Spinal cord (tissue), 10 donors: ENCODE measurements around the gene ADAMTSL1. TPM values are rescaled to one million over a fixed set of nuclear protein-coding genes. Genes with fewer than 3 reads are reported as not detected.

Source experiments
- DNase-seq, 6 donors: peaks; one replicate each; pipeline versions ENCODE4 v3.0.0 to v3.0.0-alpha.2; 2013 to 2015; ENCODE audit warnings: low spot score in 6 of 6, low read depth in 4 of 6
- H3K27ac ChIP-seq: one replicate; pipeline ENCODE4 v1.5.1; 2013; ENCODE audit warnings: low read depth, low read length, control low read depth
- H3K27me3 ChIP-seq: one replicate; pipeline ENCODE4 v1.6.1; 2013; ENCODE audit warnings: low read length; ENCODE audit not compliant: control insufficient read depth, insufficient read depth
- H3K36me3 ChIP-seq: one replicate; pipeline ENCODE4 v1.6.1; 2013; ENCODE audit warnings: low read length; ENCODE audit not compliant: control insufficient read depth, insufficient read depth
- H3K4me1 ChIP-seq: one replicate; pipeline ENCODE4 v1.6.1; 2013; ENCODE audit warnings: low read length; ENCODE audit not compliant: control insufficient read depth, insufficient read depth
- H3K4me3 ChIP-seq: one replicate; pipeline ENCODE4 v1.5.1; 2013; ENCODE audit warnings: low read depth, low read length, control low read depth
- H3K9me3 ChIP-seq: one replicate; pipeline ENCODE4 v1.6.1; 2013; ENCODE audit warnings: low read length; ENCODE audit not compliant: control insufficient read depth, insufficient read depth
- WGBS: methylation state at CpG from one replicate; pipeline ENCODE4 v1.1.5; 2013; ENCODE audit warnings: missing lambda C conversion rate; ENCODE audit not compliant: insufficient coverage; 5-methylcytosine and 5-hydroxymethylcytosine counted together
- polyA plus RNA-seq, 2 donors: library from polyadenylated mRNA; unstranded; fragments of 120-200 nt; gene quantifications; one replicate each; pipeline ENCODE4 v1.2.1, GENCODE V29; 2013; ENCODE audit not compliant: insufficient read length in 2 of 2
- total RNA-seq, 2 donors: library from RNA; depleted of rRNA in 1 of 2; stranded (reverse); fragments of 120-200 nt in 1 of 2; fragments of >200 nt in 1 of 2; gene quantifications; one replicate each; pipeline versions ENCODE4 v1.2.3 to v1.2.4, GENCODE V29; 2013 to 2014
- donor health status: healthy.

ADAMTSL1 gene
- total and polyA plus RNA-seq, 4 donors, result 21.7 to 35.3 (median 28.4) TPM

GRCh38 chr9:18626046-18626698, 152.2 kb downstream of the ADAMTSL1 start:
- WGBS, result 74% methylated on average over 2 of the region's 2 CpGs
- Histone ChIP-seq H3K9me3 (no peaks in the 10 kb centered on the region), H3K4me1 (no peaks in the 10 kb centered on the region), H3K27ac (no peak overlapping the region), H3K36me3 (no peaks in the 10 kb centered on the region), H3K27me3 (no peaks in the 10 kb centered on the region), H3K4me3 (no peak overlapping the region)
- no peak for DNase-seq

DNA sequence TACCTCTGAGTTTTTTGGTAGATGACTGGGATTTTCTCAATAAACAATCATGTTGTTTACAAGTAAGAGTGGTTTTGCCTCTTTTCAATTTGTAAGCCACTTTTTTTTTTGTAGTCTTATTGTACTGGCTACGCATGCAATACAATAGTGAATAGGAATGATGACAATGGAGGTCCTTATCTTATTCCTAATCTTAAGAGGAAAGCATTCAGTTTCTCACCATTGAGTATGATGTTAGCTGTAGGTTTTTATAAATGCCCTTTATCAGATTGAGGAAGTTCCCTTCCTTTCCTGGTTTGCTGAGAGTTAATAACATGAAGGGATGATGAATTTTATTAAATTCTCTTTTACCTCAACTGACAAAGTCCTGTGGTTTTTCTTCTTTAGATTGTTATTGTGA, 155.2 kb downstream of the ADAMTSL1 start:
- Histone ChIP-seq H3K9me3 (no peaks in the 10 kb centered on the region), H3K27ac (no peak overlapping the region), H3K4me1 (peaks cover 5% of the 10 kb centered on the region), H3K36me3 (no peaks in the 10 kb centered on the region), H3K4me3 (no peak overlapping the region), H3K27me3 (no peaks in the 10 kb centered on the region)
- DNase-seq, result no peak
- WGBS, result no CpG with 5 or more reads among the region's 1 CpG

GRCh38 chr9:18632632-18633403, 158.9 kb downstream of the ADAMTSL1 start:
- Histone ChIP-seq H3K27ac (peak overlapping the region; percentile 31), H3K9me3 (no peaks in the 10 kb centered on the region), H3K27me3 (no peaks in the 10 kb centered on the region), H3K36me3 (no peaks in the 10 kb centered on the region), H3K4me3 (no peak overlapping the region), H3K4me1 (peaks cover 5% of the 10 kb centered on the region)
- DNase-seq, result peak in 1 of 6 donors; percentile 59
- 68% methylated on average over 4 of the region's 5 CpGs for WGBS

DNA sequence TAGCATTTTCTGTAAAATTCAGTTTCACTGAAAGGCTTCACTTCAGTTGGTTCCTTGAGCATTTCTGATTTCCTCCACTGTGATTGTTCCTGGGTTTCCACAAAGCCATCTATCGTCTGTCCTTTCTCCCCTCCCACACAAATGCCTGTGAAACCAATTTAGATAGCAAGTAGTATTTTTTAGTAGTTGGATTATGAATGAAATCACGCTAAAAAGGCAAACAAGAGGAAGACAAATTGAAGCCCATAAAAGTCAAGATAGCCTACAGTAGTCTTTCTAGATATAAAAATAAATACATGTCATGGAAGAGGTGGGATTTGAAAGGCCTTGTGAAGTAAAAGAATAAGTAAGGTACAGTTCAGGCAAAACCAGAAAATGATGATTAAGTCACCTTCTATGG, 162.8 kb downstream of the ADAMTSL1 start:
- no CpG with 5 or more reads among the region's 2 CpGs for WGBS
- H3K9me3 ChIP-seq, result no peaks in the 10 kb centered on the region

DNA sequence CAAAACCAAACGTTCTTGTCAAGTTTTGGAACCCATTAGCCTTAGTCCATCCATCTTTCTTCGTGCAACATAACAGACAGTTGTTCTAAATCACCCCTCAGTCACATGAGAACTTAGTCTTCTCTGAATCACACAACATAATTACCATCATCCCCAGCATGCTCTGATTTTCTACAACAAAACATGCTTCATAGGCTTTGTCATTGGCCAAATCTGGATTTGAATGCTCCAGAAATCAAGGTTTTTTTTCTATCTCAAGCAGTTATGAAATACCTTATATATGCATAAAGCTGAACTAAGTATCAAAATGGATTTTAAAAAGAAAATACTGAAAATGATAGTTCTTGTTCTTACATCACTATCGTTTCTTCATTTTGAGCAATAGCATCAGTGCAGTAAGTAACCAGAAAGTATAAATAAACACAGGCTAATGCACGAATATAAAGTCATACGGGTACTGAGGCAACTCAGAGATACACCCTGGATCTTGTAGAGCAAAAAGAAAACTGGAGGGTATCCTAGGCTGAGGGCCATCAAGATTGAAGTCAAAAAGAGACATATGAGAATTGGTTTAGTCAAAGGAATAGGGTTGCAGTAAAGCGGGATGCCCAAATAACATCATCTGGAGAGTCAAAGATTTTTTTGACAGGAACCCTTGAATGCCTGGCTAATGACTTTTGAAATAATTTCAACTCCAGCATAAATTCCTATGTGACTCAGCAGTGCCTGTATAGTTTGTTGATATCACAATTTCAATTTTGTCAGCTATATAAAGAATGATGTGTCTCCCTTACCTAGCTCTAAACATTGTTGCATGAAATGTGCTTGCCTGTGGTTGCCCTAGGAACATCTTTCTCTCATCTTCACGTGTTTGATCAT, 164.7 kb downstream of the ADAMTSL1 start:
- H3K9me3 ChIP-seq, result no peaks in the 10 kb centered on the region
- H3K4me1 ChIP-seq, result no peaks in the 10 kb centered on the region
- H3K4me3 ChIP-seq, result no peak overlapping the region
- H3K27me3 ChIP-seq, result no peaks in the 10 kb centered on the region
- no peak for DNase-seq
- no peaks in the 10 kb centered on the region for H3K36me3 ChIP-seq
- no peak overlapping the region for H3K27ac ChIP-seq
- 78% methylated on average over 5 of the region's 7 CpGs for WGBS

More for the DNA sequence above, 162.8 kb downstream of the ADAMTSL1 start:
- H3K27me3 ChIP-seq, result no peaks in the 10 kb centered on the region
- DNase-seq, result no peak
- H3K4me1 ChIP-seq, result peaks cover 5% of the 10 kb centered on the region
- no peak overlapping the region for H3K27ac ChIP-seq
- no peak overlapping the region for H3K4me3 ChIP-seq
- H3K36me3 ChIP-seq, result no peaks in the 10 kb centered on the region

DNA sequence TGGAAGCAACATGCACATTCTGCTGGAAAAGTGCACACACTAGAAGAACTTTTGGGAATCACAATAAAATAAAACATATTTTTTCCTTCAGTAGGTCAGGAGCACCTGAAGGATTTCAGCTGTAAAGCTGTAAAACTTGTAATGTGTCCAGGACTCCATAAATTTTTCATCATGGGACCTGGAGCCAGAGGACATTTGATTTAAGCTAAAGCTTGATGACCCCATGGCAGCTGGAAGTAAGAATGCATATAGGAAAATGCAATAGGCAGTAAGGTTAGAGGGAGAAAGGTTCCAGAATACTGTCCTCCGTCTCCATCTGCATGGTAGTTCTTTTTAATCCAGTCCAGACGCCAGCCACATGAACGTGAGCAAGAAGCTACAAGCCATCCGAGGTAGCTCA, 166.0 kb downstream of the ADAMTSL1 start:
- H3K27me3 ChIP-seq, result no peaks in the 10 kb centered on the region
- no peak overlapping the region for H3K4me3 ChIP-seq
- WGBS, result 100% methylated on average over 1 of the region's 4 CpGs
- no peaks in the 10 kb centered on the region for H3K9me3 ChIP-seq
- H3K27ac ChIP-seq, result no peak overlapping the region
- DNase-seq, result no peak
- no peaks in the 10 kb centered on the region for H3K4me1 ChIP-seq
- no peaks in the 10 kb centered on the region for H3K36me3 ChIP-seq

DNA sequence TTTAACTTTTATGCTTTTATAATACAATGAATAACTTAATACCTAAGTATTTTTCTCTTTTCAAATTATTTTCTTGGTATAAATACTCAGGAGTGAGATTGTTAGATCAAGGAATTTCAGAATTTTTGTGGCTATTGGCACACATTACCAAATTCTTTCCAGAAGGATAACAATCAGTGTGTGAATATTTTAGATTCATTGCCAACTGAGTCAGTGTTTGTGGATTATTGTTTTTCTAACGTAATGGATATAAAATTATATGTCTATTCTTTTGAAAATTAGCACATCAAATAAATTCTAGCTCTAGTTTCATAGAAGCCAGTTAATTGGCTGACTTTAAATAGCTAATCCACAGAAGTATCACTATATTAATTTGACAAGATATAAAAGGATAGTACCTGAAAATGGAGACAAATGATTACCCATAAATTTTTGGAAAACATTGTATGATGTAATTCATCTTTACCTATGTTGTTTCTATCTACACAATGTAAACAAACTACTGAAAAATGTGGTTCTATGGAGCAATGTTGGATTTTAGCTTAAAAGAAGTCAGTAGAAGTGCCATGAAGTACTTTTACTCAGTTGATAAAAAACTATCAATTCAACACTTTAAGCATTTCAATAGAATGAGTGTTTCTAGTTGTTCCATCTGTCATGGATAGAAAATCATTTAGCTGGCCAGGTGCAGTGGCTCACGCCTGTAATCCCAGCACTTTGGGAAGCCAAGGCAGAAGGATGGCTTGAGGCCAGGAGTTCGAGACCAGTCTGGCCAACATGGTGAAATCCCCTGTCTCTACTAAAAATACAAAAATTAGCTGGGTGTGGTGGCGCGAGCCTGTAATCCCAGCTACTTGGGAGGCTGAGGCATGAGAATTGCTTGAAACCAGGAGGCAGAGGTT, 185.1 kb downstream of the ADAMTSL1 start:
- Histone ChIP-seq H3K4me3 (no peak overlapping the region), H3K36me3 (no peaks in the 10 kb centered on the region), H3K4me1 (peaks cover 3% of the 10 kb centered on the region), H3K27me3 (no peaks in the 10 kb centered on the region), H3K27ac (no peak overlapping the region), H3K9me3 (no peaks in the 10 kb centered on the region)
- DNase-seq, result no peak
- WGBS, result 96% methylated on average over 4 of the region's 5 CpGs

- DNase-seq, result no peak
- Histone ChIP-seq H3K27ac (no peak overlapping the region), H3K9me3 (no peaks in the 10 kb centered on the region), H3K4me3 (no peak overlapping the region), H3K36me3 (no peaks in the 10 kb centered on the region), H3K4me1 (no peaks in the 10 kb centered on the region), H3K27me3 (no peaks in the 10 kb centered on the region)
- WGBS, result no CpG with 5 or more reads among the region's 1 CpG
These were observed 186.0 kb downstream of the ADAMTSL1 start for GRCh38 chr9:18660001-18660400.

DNA sequence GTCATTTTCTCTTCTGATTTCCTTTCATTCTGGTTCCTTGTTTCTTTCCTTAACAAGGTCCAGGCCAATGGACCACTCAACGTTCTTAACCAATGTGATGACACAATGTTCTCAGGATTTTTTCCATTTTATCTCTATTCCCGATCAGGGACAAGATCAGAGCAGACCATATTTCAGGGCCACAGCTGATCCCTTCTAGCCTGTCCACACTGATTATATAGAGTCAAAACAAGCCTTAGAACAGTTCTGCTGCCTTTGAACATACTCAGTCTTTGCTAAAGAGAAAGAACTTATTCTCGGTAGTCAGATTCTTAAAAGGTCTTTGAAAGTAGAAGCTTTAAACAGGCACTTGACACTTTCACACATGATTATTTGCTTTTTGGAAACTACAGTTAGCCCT, 188.4 kb downstream of the ADAMTSL1 start:
- H3K9me3 ChIP-seq, result no peaks in the 10 kb centered on the region
- no peaks in the 10 kb centered on the region for H3K27me3 ChIP-seq
- H3K4me3 ChIP-seq, result no peak overlapping the region
- 95% methylated on average over 2 of the region's 3 CpGs for WGBS
- H3K27ac ChIP-seq, result no peak overlapping the region
- H3K36me3 ChIP-seq, result no peaks in the 10 kb centered on the region
- DNase-seq, result no peak
- H3K4me1 ChIP-seq, result no peaks in the 10 kb centered on the region
